Ishikawa (cell line): ENCODE results near the gene TMEM238.

Experiments used
- CREB1 ChIP-seq: IDR thresholded peaks from 2 replicates; pipeline ENCODE4 v1.6.1; 2012; ENCODE audit warnings: low read depth
- EGR1 ChIP-seq: IDR thresholded peaks from 2 replicates; pipeline ENCODE4 v1.6.1; 2012
- EP300 ChIP-seq: IDR thresholded peaks from 2 replicates; pipeline ENCODE4 v1.6.1; 2012; ENCODE audit warnings: borderline replicate concordance
- FOXM1 ChIP-seq: IDR thresholded peaks from 2 replicates; pipeline ENCODE4 v1.6.1; 2012; ENCODE audit warnings: low read depth, borderline replicate concordance
- NFIC ChIP-seq: IDR thresholded peaks from 2 replicates; pipeline ENCODE4 v1.6.1; 2012
- RAD21 ChIP-seq: IDR thresholded peaks from 2 replicates; pipeline ENCODE4 v1.6.1; 2012; ENCODE audit warnings: low read depth
- TAF1 ChIP-seq: IDR thresholded peaks from 2 replicates; pipeline ENCODE4 v1.6.1; 2012; ENCODE audit warnings: low read depth, mild to moderate bottlenecking
- TCF12 ChIP-seq: IDR thresholded peaks from 2 replicates; pipeline ENCODE4 v1.6.1; 2012; ENCODE audit warnings: low read depth
- TEAD4 ChIP-seq: IDR thresholded peaks from 2 replicates; pipeline ENCODE4 v1.6.1; 2012
- YY1 ChIP-seq: IDR thresholded peaks from 2 replicates; pipeline ENCODE4 v1.6.1; 2012; ENCODE audit warnings: low read depth
- ZBTB7A ChIP-seq: IDR thresholded peaks from 2 replicates; pipeline ENCODE4 v1.6.1; 2012; ENCODE audit warnings: low read depth
- TF ChIP-seq, protein P1 (sequence below): IDR thresholded peaks from 2 replicates; pipeline ENCODE4 v1.6.1; 2012; ENCODE audit warnings: low read depth, mild to moderate bottlenecking
- TF ChIP-seq, protein P2 (sequence below): IDR thresholded peaks from 2 replicates; pipeline ENCODE4 v1.6.1; 2012

GRCh38 chr19:55392820-55393761, 9.0 kb upstream of the TMEM238 start:
- TF ChIP-seq RAD21 (no peak), TAF1 (no peak), CREB1 (no peak), TEAD4 (no peak), YY1 (no peak), EP300 (no peak), NFIC (no peak), FOXM1 (no peak), EGR1 (no peak), ZBTB7A (no peak), TCF12 (no peak)
- TF ChIP-seq, protein P1, sequence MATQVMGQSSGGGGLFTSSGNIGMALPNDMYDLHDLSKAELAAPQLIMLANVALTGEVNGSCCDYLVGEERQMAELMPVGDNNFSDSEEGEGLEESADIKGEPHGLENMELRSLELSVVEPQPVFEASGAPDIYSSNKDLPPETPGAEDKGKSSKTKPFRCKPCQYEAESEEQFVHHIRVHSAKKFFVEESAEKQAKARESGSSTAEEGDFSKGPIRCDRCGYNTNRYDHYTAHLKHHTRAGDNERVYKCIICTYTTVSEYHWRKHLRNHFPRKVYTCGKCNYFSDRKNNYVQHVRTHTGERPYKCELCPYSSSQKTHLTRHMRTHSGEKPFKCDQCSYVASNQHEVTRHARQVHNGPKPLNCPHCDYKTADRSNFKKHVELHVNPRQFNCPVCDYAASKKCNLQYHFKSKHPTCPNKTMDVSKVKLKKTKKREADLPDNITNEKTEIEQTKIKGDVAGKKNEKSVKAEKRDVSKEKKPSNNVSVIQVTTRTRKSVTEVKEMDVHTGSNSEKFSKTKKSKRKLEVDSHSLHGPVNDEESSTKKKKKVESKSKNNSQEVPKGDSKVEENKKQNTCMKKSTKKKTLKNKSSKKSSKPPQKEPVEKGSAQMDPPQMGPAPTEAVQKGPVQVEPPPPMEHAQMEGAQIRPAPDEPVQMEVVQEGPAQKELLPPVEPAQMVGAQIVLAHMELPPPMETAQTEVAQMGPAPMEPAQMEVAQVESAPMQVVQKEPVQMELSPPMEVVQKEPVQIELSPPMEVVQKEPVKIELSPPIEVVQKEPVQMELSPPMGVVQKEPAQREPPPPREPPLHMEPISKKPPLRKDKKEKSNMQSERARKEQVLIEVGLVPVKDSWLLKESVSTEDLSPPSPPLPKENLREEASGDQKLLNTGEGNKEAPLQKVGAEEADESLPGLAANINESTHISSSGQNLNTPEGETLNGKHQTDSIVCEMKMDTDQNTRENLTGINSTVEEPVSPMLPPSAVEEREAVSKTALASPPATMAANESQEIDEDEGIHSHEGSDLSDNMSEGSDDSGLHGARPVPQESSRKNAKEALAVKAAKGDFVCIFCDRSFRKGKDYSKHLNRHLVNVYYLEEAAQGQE = no peak
- TF ChIP-seq, protein P2, sequence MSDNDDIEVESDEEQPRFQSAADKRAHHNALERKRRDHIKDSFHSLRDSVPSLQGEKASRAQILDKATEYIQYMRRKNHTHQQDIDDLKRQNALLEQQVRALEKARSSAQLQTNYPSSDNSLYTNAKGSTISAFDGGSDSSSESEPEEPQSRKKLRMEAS = no peak
